Measurements from ENCODE around the gene CSGALNACT2. TPM values are rescaled to one million over a fixed set of nuclear protein-coding genes. Genes with fewer than 3 reads are reported as not detected.

CSGALNACT2 gene
- total and polyA plus RNA-seq, 9 of the 15 experiments (the other 6 are each of a cell fraction or from before 2014, with no cell fraction given) = 1.4 to 7.3 (median 3.5) TPM

DNA sequence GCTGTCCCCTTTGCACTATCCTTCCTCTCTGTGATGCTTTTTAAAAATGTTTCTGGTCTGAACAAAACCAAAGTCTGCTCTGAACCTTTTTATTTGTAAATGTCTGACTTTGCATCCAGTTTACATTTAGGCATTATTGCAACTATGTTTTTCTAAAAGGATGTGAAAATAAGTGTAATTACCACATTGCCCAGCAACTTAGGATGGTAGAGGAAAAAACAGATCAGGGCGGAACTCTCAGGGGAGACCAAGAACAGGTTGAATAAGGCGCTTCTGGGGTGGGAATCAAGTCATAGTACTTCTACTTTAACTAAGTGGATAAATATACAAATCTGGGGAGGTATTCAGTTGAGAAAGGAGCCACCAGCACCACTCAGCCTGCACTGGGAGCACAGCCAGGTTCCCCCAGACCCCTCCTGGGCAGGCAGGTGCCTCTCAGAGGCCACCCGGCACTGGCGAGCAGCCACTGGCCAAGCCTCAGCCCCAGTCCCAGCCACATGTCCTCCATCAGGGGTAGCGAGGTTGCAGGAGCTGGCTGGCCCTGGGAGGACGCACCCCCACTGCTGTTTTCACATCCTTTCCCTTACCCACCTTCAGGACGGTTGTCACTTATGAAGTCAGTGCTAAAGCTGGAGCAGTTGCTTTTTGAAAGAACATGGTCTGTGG lies 11.4 kb upstream of the CSGALNACT2 start:
- Histone ChIP-seq H3K9me3 (replicated peaks; ENCODE audit: control insufficient read depth, insufficient read depth, low read depth, low read length) (no peaks in the 10 kb centered on the region), H3K79me2 (ENCODE audit: control insufficient read depth, insufficient read depth, low read length) (no peaks in the 10 kb centered on the region), H3K4me3 (no peak overlapping the region), H3K4me2 (ENCODE audit: insufficient read depth, low read length) (no peak overlapping the region), H3K27ac (ENCODE audit: extremely low read depth, low read depth, low read length) (no peak overlapping the region), H3K27me3 (ENCODE audit: control insufficient read depth in 2 of 2, insufficient read depth in 2 of 2, low read length in 2 of 2) (peaks cover 41 to 71% of the 10 kb centered on the region in 2 experiments), H3K9me1 (ENCODE audit: control insufficient read depth, insufficient read depth, low read length) (no peaks in the 10 kb centered on the region), H2AFZ (ENCODE audit: low read depth, low read length) (no peak overlapping the region), H3K4me1 (replicated peaks in 1 of 2; ENCODE audit: control insufficient read depth in 2 of 2, insufficient read depth in 2 of 2, low read length in 2 of 2) (peaks cover 2 to 9% of the 10 kb centered on the region in 2 experiments; a peak in 2 of 5 replicates), H3K36me3 (ENCODE audit: control insufficient read depth, insufficient read depth, low read length) (no peaks in the 10 kb centered on the region), H4K20me1 (replicated peaks; ENCODE audit: control insufficient read depth, insufficient read depth, low read length) (no peaks in the 10 kb centered on the region), H3K9ac (ENCODE audit: insufficient read depth in 1 of 2, low read depth in 2 of 2, low read length in 2 of 2) (no peak overlapping the region)
- DNase-seq (ENCODE audit: extremely low read depth in 1 of 4, low spot score in 3 of 4) (no peak), ATAC-seq (no peak), FAIRE-seq (no peak)
- intact Hi-C loops (cut with micrococcal nuclease) (no loop called here), in situ Hi-C loops (cut with MboI) (no loop called here)
- CTCF ChIA-PET (ENCODE audit: low intra/inter-chr PET ratio) = no interaction called here
- WGBS (ENCODE audit: insufficient coverage, low coverage, missing lambda C conversion rate) = 4% methylated on average over 7 of the region's 7 CpGs
- POLR2A ChIA-PET = no interaction called here
- no TSS peak for BruUV-seq (replicated peaks)
- TF ChIP-seq DNMT1 (IDR thresholded peaks at IDR 0.05) = no peak
- TF ChIP-seq NCOA4 (IDR thresholded peaks at IDR 0.05; ENCODE audit: partially characterized antibody) = no peak
- TF ChIP-seq, protein P1, sequence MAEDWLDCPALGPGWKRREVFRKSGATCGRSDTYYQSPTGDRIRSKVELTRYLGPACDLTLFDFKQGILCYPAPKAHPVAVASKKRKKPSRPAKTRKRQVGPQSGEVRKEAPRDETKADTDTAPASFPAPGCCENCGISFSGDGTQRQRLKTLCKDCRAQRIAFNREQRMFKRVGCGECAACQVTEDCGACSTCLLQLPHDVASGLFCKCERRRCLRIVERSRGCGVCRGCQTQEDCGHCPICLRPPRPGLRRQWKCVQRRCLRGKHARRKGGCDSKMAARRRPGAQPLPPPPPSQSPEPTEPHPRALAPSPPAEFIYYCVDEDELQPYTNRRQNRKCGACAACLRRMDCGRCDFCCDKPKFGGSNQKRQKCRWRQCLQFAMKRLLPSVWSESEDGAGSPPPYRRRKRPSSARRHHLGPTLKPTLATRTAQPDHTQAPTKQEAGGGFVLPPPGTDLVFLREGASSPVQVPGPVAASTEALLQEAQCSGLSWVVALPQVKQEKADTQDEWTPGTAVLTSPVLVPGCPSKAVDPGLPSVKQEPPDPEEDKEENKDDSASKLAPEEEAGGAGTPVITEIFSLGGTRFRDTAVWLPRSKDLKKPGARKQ (CRISPR knock-in tag; IDR thresholded peaks at IDR 0.05) = no peak
- TF ChIP-seq HNRNPK (IDR thresholded peaks at IDR 0.05; ENCODE audit: low read depth, low read length, poor library complexity, severe bottlenecking) = no peak
- TF ChIP-seq NR2F6 (CRISPR knock-in tag; IDR thresholded peaks at IDR 0.05) = no peak
- TF ChIP-seq MCM2 (IDR thresholded peaks at IDR 0.05; ENCODE audit: low read depth) = no peak
- TF ChIP-seq HBP1 (CRISPR knock-in tag; IDR thresholded peaks at IDR 0.05) = no peak
- no peak for TF ChIP-seq PHF8 (IDR thresholded peaks at IDR 0.05; ENCODE audit: borderline replicate concordance, low read length)
- no peak for TF ChIP-seq ZNF212 (CRISPR knock-in tag; IDR thresholded peaks at IDR 0.05)
- TF ChIP-seq MEF2D (tag; conservative IDR thresholded peaks at IDR 0.05; ENCODE audit: low read depth) = no peak
- no peak for TF ChIP-seq HDAC3 (IDR thresholded peaks at IDR 0.05; ENCODE audit: borderline replicate concordance, partially characterized antibody)
